DND-41 (cell line): ENCODE data around the gene RRP36.

Source experiments
- ATAC-seq: fragments of 200-7000 bp; cut with Tn5 transposase; 3 replicates; pipeline ENCODE4 v1.9.1; 2021; ENCODE audit warnings: low read depth; ENCODE audit not compliant: insufficient read depth
- DNase-seq: peaks from one replicate; pipeline ENCODE4 v3.0.0-alpha.2; 2020
- H2AFZ ChIP-seq: 2 replicates; pipeline ENCODE4 v1.6.0; 2012; ENCODE audit warnings: low read depth, low read length
- H3K27ac ChIP-seq: 2 replicates; pipeline ENCODE4 v1.5.1; 2012; ENCODE audit warnings: low read length, inconsistent platforms
- H3K27me3 ChIP-seq: fragments of 200-600 bp; sonication (generic); 2 replicates; pipeline ENCODE4 v1.6.0; 2012; ENCODE audit warnings: low read length, mild to moderate bottlenecking, inconsistent platforms; ENCODE audit not compliant: insufficient read depth, poor library complexity
- H3K36me3 ChIP-seq: 2 replicates; pipeline ENCODE4 v1.5.1; 2012; ENCODE audit warnings: low read length, inconsistent platforms; ENCODE audit not compliant: insufficient read depth
- H3K4me1 ChIP-seq: 2 replicates; pipeline ENCODE4 v1.5.1; 2012; ENCODE audit warnings: mild to moderate bottlenecking, low read length; ENCODE audit not compliant: insufficient read depth
- H3K4me2 ChIP-seq: 2 replicates; pipeline ENCODE4 v1.6.0; 2012; ENCODE audit warnings: mild to moderate bottlenecking, moderate library complexity, low read length, inconsistent platforms; ENCODE audit not compliant: insufficient read depth
- H3K4me3 ChIP-seq, 2 experiments: fragments of 200-600 bp in 1 of 2; shearing (Covaris generic) in 1 of 2; 2 replicates each; pipeline ENCODE4 v1.5.1; 2012 to 2016; ENCODE audit warnings: inconsistent platforms in 2 of 2, low read length in 2 of 2, mild to moderate bottlenecking in 2 of 2, low read depth in 1 of 2, moderate library complexity in 1 of 2
- H3K79me2 ChIP-seq: 2 replicates; pipeline ENCODE4 v1.6.0; 2012; ENCODE audit warnings: low read length, inconsistent platforms; ENCODE audit not compliant: insufficient read depth
- H3K9ac ChIP-seq: 2 replicates; pipeline ENCODE4 v1.6.0; 2012; ENCODE audit warnings: low read depth, mild to moderate bottlenecking, inconsistent platforms, low read length, moderate library complexity
- H3K9me3 ChIP-seq: 2 replicates; pipeline ENCODE4 v1.5.1; 2012; ENCODE audit warnings: low read length, moderate library complexity, mild to moderate bottlenecking, inconsistent platforms; ENCODE audit not compliant: insufficient read depth, severe bottlenecking
- H4K20me1 ChIP-seq: 2 replicates; pipeline ENCODE4 v1.6.0; 2012; ENCODE audit warnings: low read length; ENCODE audit not compliant: insufficient read depth
- CTCF ChIP-seq: IDR thresholded peaks from 2 replicates; pipeline ENCODE4 v1.5.1; 2012; ENCODE audit warnings: borderline replicate concordance, low read length, moderate library complexity, mild to moderate bottlenecking; ENCODE audit not compliant: poor library complexity, severe bottlenecking; ENCODE audit errors: extremely low read depth
- EZH2 ChIP-seq: IDR thresholded peaks from 3 replicates; pipeline ENCODE4 v1.6.1; 2012; ENCODE audit warnings: borderline replicate concordance, low read depth, mild to moderate bottlenecking, moderate library complexity, low read length, inconsistent platforms; ENCODE audit not compliant: severe bottlenecking

Gene RRP36

GRCh38 chr6:42979523-42980177 is 41.8 kb upstream of the RRP36 start:
- H3K4me2 ChIP-seq: peak overlapping the region; percentile 79
- peaks cover 39% of the 10 kb centered on the region for H3K79me2 ChIP-seq
- peak overlapping the region; percentile 92 to 96; a peak in 3 of 4 replicates for H3K4me3 ChIP-seq
- H3K27me3 ChIP-seq: no peaks in the 10 kb centered on the region
- DNase-seq: no peak
- peak; percentile 3 for ATAC-seq
- no peak for TF ChIP-seq CTCF
- TF ChIP-seq EZH2: no peak
- H4K20me1 ChIP-seq: peaks cover 6% of the 10 kb centered on the region; the same call in 1 of the 2 replicates
- peak overlapping the region; percentile 87 for H3K27ac ChIP-seq
- no peaks in the 10 kb centered on the region; the same call in 1 of the 2 replicates for H3K36me3 ChIP-seq
- peak overlapping the region; percentile 93 for H3K9ac ChIP-seq
- no peaks in the 10 kb centered on the region for H3K9me3 ChIP-seq
- H2AFZ ChIP-seq: peak overlapping the region; percentile 87
- peaks cover 42% of the 10 kb centered on the region for H3K4me1 ChIP-seq

- TF ChIP-seq EZH2: no peak
- TF ChIP-seq CTCF: no peak
- no peak overlapping the region for H3K4me2 ChIP-seq
- no peaks in the 10 kb centered on the region for H3K27me3 ChIP-seq
- H3K36me3 ChIP-seq: no peaks in the 10 kb centered on the region; the same call in 1 of the 2 replicates
- peaks cover 16% of the 10 kb centered on the region; the same call in 1 of the 2 replicates for H4K20me1 ChIP-seq
- DNase-seq: no peak
- no peak overlapping the region for H3K9ac ChIP-seq
- no peak overlapping the region for H3K4me3 ChIP-seq
- peaks cover 57% of the 10 kb centered on the region for H3K4me1 ChIP-seq
- H2AFZ ChIP-seq: no peak overlapping the region
- peaks cover 59% of the 10 kb centered on the region for H3K79me2 ChIP-seq
- ATAC-seq: no peak
- H3K27ac ChIP-seq: no peak overlapping the region
- H3K9me3 ChIP-seq: no peaks in the 10 kb centered on the region
These were observed 39.6 kb upstream of the RRP36 start for GRCh38 chr6:42981836-42982235.

- H3K27ac ChIP-seq: peak within 1 kb of the TSS; percentile 94
- TF ChIP-seq CTCF (no peak), EZH2 (no peak)
- peaks cover 19% of the 10 kb centered on the region for H3K36me3 ChIP-seq
These were observed 37.2 kb upstream of the RRP36 start, which contains the start of gene PPP2R5D for GRCh38 chr6:42984001-42984923. TSS of gene PPP2R5D (plus strand) at chr6:42984570. CDS start at chr6:42984678, 108 bp downstream.

More at GRCh38 chr6:42984001-42984923, 37.2 kb upstream of the RRP36 start, which contains the start of gene PPP2R5D:
- peak within 1 kb of the TSS; percentile 98 for H2AFZ ChIP-seq
- H3K4me2 ChIP-seq: peak within 1 kb of the TSS; percentile 90
- DNase-seq: peak; percentile 99
- peaks cover 56% of the 10 kb centered on the region for H3K4me1 ChIP-seq
- H3K79me2 ChIP-seq: peaks cover 60% of the 10 kb centered on the region
- peak within 1 kb of the TSS; percentile 57 to 74 for H3K4me3 ChIP-seq
- H3K9me3 ChIP-seq: no peaks in the 10 kb centered on the region
- H3K27me3 ChIP-seq: no peaks in the 10 kb centered on the region
- peaks cover 12% of the 10 kb centered on the region; the same call in 1 of the 2 replicates for H4K20me1 ChIP-seq
- ATAC-seq: peak; percentile 94
- H3K9ac ChIP-seq: peak within 1 kb of the TSS; percentile 86
